Stimulated activated CD8-positive, alpha-beta memory T cell treated with anti-CD3 and anti-CD28 coated beads, Interleukin-12 subunit alpha, Interleukin-12 subunit beta, amount 100 ng/mL, for 1 hour (primary cell): ENCODE results near the gene SYTL3.
"Not testable (repeated sequence)": the region's sequence is repeated elsewhere in the genome, so short reads cannot be mapped to it uniquely, and the experiment has no call there.

Experiments
- DNase-seq: peaks from one replicate; pipeline ENCODE4 v3.0.0-alpha.2; 2020; ENCODE audit warnings: low read depth

SYTL3 gene

DNA sequence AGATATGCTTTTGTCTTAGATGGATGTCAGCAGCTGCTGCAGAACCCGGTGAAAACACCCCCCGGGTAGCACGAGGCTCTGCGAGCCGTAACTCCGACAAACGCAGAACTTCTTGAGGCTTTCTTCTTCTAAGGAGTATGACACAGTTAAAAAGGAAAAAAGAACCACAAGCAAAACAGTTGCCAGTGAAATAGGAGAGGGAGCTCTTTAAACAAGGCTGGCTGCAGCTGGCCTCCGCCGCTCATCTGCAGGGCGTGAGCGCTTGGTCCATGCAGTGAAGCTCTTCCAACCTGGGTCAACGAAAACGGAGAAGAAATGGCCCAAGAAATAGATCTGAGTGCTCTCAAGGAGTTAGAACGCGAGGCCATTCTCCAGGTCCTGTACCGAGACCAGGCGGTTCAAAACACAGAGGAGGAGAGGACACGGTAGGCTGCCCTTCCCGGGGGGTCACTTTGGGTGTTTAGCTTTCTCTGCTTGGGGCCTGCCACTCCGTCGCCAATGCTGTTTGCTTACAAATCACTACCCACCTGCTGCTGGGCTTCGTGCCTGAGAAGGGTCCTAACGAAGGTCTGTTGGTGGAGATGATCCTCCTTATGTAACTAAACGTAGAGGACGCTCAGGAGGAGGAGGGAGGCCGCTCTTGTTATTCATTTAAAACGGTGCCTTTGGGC lies 13.2 kb downstream of the SYTL3 start:
- DNase-seq = no peak

DNA sequence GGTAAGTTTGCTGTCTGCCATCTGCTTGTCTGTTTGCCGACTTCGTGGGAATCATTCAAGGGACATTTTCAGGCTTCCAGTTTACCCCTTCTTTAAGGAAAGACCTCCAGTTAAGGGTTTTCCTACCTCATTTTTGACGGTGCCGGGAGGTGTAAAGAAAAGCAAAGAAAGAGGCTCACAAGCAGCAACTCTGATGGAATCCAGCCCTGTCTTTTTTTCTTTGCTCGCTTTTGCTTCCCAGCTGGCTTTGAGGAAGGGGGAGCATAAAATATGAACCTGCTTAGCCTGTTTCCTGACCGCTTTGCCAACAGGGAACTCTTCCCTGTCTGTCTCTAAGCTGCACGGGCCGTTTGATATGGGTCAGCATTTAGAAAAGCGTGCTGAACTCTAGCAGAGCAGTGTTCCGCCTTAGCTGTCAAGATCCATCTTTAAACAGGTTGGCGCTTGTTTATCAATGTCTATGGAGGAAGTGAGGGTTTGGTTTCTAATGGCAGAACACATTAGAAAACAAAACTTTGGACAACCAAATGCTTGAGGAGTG lies 13.8 kb downstream of the SYTL3 start:
- no peak for DNase-seq

DNA sequence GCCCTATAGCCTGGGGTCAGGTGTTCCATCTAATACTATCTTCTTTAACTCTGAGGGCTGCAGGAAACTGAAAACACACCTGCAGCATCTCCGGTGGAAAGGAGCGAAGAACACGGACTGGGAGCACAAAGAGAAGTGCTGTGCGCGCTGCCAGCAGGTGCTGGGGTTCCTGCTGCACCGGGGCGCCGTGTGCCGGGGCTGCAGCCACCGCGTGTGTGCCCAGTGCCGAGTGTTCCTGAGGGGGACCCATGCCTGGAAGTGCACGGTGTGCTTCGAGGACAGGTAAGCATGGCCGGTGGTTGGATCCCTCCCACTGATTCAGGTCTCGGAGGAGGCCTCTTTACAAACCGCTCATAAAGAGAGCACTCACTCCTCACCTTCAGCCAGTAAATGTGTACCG lies 15.5 kb downstream of the SYTL3 start:
- DNase-seq = no peak

DNA sequence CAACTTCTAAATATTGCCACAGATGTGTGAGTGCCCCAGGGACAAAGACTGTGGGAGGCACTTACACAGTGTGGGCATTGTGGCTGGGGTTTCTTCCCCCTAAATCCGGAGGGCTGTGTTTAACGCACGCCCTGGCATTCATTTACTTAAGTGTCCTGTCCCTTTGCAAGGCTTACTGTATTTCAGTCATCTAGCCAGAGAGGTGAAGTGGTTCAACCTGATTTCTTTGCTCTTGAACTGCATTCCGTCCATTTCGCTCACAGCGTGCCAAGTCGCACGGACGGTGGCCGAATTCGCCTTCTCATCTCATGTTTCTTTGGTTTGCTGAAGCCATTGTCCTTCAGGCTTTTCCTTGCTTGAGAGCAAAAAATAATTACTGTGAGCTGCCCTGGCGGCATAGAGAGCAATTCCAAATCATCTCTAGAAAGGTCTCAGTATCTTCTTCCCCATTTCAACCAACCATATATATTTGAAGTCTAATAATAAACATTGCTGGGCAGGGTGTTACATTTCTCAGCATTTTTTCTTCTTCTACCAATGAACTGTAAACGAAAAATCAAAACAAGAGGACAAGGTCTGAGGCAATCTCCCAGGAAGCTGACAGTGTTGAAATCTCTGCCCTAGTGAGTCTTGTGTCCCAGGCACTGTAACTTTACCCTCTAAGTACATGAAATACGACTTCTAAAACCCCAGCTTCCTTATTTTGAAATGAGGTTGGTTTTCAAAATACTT lies 16.9 kb downstream of the SYTL3 start:
- DNase-seq = no peak

DNA sequence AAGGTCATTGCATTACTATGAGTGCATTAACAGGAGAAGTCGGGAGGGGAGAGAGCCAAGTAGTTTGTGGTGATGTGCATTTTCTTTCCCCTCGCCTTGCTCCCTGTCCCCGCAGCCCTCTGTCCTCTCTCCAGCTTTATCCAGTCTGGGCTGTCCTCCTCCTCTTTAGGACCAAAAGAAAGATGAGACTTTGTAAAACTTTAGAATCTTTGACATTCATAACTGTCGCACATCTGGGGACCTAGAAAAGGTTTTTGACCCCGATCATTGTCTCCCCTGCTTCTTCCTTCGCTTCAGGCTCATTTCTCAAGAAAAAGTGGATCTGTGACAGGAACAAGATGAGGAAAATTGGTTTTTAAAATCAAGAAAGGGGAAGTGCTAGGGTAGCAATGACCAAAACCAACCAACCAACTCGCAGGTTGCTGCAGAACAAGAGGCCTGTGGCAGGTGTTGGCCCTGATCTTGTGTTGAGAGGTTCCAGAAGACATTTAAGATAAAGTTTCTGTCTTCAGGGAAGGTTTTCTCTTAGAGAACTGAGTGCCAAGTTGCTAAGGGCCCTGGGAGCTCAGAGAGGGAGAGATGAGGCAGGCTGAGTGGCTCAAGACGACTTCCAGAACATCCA lies 17.6 kb downstream of the SYTL3 start:
- no peak for DNase-seq

DNA sequence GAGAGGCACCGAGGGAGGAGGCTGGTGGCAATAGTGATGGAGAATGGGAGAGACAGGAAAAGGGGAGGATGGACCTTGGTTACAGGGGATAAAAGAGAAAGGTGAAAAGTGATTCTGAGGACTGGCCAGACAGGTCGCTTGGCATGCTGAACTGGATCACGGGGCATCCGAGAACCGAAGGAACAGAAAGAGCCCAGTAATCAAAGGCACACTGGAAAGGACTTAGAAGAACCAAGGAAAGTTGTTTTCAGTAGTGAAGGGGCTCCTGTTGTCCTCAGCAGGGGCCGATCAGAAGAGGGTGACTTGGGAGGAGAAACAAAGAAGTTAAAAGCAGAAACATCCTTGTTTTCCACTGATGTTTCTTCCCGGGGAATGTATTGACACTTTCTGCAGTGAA lies 18.9 kb downstream of the SYTL3 start:
- no peak for DNase-seq

DNA sequence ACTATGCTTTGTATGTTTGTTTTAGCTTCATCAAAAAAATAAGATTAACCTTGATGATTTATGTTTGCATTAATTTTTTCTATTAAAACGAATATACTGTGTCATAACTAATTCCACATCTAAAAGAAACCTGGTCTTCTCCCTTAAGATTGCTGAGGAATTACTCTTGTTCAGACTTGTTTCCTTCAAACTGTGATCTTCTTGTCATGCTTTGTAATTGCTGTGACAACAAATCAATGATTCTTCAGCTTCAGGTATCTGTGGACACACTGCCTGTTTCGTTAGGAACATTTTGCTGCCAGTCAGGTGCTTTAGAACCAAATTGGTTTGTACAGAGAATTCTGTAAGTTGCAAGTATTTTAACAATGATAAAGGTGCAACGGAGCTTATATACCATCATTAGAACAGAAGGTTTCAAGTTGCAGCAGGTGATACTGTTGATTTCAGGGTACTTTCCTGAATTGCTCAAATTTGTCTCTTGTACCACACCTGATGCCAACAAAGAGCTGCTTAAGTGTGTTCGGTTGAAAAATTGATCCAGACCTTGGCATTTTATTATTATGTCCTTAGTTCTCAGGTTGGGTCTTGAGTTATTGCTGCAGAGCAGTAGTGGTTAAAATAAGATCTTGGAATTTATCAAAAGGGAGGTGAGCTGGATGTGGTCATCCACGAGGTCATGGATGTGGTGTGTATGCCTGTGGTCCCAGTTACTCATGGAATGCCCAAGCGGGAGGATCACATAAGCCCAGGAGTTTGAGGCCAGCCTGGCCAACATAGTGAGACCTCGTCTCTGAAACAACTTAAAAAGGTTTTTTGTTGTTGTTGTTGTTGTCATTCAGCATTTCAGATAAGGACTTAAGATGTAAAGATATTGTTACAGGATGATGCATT lies 19.5 kb downstream of the SYTL3 start:
- DNase-seq = no peak

DNA sequence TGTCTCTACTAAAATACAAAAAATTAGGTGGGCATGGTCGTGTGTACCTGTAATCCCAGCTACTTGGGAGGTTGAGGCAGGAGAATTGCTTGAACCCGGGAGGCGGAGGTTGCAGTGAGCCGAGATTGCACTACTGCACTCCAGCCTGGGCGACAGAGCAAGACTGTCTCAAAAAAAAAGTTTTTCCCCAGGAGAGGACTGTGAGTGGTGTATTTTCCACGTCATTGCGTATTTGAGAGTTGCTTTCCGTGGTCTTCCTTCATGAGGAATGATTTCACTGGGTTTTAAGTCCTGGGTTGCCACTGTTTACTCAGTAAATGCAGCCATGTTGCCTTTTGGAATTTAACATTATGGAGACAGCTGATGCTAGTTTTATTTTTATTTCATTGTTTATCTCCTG lies 22.3 kb downstream of the SYTL3 start:
- not testable (repeated sequence) for DNase-seq

DNA sequence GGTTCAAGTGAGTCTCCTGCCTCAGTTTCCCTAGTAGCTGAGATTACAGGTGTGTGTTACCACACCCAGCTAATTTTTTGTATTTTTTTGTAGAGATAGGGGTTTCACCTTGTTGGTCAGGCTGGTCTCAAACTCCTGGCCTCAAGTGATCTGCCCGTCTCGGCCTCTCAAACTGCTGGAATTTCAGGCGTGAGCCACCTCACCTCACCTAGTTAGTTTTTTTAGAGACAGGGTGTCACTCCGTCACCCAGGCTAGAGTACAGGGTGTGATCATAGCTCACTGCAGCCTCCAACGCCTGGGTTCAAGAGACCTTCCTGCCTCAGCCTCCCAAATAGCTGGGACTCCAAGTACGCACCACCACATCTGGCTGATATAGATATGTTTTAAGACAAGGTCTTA lies 22.9 kb downstream of the SYTL3 start:
- DNase-seq = no peak

DNA sequence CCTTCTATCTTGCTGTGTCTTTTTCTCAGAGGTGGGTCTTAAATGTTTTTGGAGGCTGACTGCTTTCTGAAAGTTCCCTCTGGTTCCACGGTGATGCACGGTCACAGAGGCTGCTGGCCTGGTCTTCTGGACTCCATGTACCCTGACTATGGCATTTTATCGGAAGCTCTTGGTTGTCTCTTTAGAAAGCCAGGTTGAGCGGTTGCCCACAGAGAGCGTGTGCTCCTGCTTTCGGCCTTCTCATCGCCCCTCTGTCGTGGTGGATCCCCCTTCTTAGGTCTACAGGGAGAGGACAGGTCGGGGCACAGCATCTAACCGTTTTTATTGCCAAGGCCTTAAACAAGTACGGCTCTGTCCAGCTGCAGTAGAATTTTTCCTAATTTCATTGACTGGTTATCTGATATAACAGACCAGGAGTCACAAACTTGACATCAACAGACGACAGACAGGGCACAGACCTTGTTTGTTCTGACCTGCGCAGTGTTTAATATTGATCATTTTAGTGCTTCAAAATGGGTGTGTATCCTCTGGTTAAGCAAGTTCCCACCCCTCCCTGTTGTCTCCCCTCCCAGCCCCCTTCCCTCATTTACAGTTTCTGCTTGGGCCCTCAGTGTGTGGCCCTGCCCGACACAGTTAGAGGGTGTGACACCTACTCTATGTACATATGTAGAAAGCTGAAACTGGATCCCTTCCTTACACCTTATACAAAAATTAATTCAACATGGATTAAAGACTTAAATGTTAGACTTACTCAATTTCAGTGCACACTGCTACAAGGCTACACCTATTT lies 24.7 kb downstream of the SYTL3 start:
- no peak for DNase-seq

DNA sequence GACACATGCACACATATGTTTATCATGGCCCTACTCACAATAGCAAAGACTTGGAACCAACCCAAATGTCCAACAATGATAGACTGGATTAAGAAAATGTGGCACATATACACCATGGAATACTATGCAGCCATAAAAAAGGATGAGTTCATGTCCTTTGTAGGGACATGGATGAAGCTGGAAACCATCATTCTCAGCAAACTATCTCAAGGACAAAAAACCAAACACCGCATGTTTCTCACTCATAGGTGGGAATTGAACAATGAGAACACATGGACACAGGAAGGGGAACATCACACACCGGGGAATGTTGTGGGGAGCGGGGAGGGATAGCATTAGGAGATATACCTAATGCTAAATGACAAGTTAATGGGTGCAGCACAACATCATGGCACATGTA lies 27.2 kb downstream of the SYTL3 start:
- DNase-seq = not testable (repeated sequence)

DNA sequence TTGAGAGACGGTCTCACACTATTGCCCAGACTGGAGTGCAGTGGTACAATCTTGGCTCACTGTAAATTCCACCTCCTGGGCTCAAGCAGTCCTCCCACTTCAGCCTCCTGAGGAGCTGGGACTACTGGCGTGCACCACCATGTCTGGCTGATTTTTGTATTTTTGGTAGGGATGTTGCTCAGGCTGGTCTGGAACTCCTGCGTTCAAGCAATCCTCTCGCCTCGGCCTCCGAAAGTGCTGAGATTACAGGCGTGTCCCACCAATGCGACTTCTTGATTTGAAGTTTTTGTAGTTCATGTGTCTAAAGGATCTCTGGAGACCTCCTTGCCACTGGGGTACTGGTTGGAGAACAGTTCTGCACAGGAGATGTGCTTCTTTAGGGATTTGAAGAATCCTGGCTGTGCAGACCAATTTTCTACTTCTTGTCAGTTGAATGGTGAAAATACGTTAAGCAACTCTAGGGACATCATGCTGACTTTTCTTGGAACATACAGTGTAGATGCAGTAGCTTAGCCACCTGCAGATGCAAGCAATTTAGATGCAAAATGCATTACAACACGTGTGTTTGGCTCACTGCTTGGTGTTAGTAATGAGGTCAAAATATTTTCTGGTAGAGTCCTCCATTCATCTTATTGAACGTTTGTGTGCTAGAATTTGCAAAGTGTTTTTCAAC lies 28.2 kb downstream of the SYTL3 start:
- no peak for DNase-seq

DNA sequence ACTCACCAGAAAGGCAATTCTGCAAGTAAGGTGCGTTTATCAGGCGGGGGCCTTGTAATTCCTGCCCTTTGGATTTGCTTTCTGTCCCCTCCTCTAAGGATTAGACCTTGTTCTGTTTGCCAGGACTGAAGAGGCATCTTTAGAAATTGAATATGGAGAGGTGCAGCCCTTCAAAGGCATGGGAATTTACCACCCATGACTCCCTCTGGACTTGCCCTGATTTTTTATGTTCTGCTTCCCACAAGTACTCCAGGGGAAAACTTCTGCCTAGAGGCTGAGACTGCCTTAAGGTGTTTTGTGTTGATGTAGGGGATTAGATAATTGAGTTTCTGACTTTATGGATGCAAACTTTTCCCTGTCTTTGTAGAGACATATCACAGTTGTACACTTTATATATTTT lies 30.2 kb downstream of the SYTL3 start:
- no peak for DNase-seq

DNA sequence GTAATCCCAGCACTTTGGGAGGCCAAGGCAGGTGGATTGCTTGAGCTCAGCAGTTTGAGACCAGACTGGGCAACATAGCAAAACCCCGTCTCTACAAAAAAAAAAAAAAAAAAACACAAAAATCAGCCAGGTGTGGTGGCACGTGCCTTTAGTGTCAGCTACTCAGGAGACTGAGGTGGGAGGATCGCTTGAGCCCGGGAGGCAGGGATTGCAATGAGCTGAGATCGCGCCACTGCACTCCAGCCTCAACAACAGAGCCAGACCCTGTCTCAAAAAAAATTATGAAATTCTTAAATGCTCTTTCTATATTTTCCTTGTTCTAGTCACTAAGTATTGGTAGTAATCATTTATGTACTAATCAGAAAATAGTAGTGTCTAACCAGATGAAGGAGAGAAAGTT lies 30.6 kb downstream of the SYTL3 start:
- no peak for DNase-seq

DNA sequence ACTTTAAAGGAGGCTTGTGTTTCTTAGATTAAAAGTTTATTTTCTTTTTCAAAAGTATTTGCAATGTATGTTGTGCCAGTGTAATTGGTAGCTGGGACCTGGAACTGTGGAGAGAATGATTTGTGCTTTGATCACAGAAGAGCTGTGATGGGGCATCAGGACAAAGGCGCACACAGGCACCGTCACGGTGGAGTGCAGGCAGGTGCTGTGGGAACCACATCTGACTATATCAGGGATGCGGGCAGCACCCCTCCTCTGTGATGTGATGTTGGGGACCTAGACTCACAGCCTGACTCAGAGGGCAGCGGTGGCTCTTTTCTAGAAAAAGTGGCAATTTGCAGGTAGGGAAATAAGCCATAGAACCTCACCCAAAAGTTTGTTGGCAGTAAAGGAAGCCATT lies 34.5 kb downstream of the SYTL3 start:
- DNase-seq = no peak

DNA sequence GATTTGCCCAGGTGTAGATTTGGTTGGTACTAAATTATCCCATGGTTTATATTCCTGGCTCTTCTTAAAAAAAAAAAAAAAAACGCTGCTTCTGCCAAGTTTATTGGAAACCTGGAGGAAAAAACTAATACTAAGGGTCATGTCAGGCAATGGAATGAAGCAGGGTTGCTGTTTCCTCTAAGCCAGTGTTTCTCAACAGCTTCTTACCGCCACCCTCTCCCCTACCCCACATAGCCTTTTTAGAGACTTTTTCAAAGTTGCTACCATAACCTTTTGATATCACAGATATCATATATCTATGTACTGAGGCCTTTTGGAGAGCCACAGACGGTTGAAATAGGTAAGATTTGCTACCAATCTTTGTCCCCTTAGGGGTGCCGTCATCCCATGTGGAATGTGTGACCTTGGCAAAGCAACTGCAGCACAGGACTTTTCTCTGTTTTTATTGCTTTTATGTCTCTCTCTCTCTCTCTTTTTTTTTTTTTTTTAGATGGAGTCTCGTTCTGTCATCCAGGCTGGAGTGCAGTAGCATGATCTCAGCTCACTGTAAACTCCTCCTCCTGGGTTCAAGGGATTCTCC lies 35.0 kb downstream of the SYTL3 start:
- no peak for DNase-seq

DNA sequence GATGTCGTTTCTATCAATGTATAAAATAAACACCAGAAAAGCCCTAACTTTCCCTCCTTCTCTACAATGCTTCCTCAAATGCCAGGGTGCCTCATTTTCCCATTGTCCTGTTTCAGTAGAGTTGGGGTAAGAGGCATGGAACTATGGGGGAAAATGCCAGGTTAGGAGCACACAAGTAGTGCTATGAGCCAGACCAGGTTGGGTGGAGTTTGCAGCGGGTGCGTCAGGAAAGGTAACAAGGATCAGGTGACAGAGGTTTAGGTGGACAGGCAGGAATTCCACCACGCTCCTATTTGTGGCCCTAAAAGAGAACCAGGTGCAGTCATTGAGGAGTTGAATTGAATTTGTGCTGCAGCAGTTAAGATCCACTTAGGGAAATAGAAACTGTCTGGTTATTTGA lies 36.5 kb downstream of the SYTL3 start:
- DNase-seq = no peak

DNA sequence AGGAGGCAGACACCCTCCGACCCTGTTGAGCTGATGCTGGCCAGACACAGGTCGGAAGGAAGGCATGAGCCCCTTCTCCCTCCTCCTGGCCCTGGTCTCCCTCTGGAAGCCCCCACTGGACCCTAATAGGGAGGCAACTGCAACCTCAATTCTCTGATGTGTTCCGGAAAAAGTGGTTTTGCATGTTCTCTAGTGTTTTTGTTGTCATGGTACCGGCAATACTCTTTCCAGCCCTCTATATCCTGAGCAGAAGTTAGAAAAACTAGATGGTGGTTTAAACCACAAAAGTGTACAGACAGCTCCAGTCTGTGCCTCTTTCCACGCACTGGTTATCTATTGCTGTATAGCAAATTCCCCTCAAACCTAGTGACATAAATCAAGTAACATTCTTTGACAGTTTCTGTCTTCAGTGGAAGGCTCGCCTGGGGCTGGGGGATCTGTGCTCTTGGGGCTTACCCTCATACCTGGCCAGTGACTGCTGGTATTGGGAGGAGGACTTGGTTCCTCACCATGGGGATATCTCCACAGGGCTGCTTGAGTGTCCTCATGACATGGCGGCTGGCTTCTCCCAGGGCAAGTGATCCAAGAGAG lies 37.0 kb downstream of the SYTL3 start:
- DNase-seq = peak; percentile 22

DNA sequence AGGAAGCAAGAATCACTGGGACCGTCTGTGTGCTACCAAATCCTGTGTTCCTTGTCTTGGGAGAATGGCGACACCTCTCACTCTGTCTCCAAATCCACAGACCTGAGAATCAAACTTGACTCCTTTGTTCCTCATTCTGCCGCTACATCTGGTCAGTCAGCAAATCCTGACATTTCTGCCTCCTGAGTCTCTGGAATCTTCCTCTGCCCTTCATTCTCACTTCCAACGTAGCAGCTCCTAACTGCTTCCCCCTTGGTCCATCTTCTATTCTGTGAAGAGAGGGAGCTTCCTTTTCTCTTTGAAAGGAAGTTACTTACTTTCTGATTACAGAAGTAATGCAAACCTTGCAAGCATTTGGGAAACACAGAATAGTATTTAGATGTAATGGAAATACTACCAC lies 37.7 kb downstream of the SYTL3 start:
- DNase-seq = no peak

DNA sequence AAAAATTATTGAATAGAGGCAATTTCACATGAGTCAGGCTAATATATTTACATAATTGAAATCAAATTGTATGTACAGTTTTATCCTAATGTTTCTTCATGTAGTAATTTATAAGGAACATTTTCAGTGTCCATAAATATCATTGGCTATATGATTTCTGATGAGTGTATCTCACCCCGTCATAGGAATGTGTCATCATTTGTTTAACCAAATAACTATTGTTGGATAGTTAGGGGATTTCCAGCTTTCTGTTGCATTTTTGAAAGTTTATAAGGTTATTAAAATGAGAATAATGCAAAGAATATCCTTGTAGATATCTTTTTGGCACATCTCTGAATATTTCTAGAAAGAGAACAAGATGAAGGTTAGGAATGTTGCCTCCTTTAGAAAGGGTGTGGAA lies 39.0 kb downstream of the SYTL3 start:
- no peak for DNase-seq
